CD14-positive monocyte (primary cell): ENCODE data around the gene HOXB3. TPM values are rescaled to one million over a fixed set of nuclear protein-coding genes. Genes with fewer than 3 reads are reported as not detected.

Experiments used
- DNase-seq, 3 donors: peaks; one replicate each; pipeline ENCODE4 v3.0.0-alpha.2; 2011 to 2022
- H2AFZ ChIP-seq: 2 replicates; pipeline ENCODE4 v1.6.0; 2012; ENCODE audit warnings: mild to moderate bottlenecking, low read depth, low read length, inconsistent platforms; ENCODE audit not compliant: insufficient read depth, poor library complexity, severe bottlenecking
- H3K27ac ChIP-seq, 2 donors: 1 replicate in 1 of 2; 2 replicates in 1 of 2; pipeline ENCODE4 v1.5.1; 2012 to 2013; ENCODE audit warnings: low read length in 2 of 2, control low read depth in 1 of 2, inconsistent platforms in 1 of 2, low read depth in 1 of 2, mild to moderate bottlenecking in 1 of 2
- H3K27me3 ChIP-seq, 2 donors: one replicate each; pipeline versions ENCODE4 v1.6.0 to v1.6.1; 2011 to 2013; ENCODE audit warnings: low read length in 2 of 2; ENCODE audit not compliant: control insufficient read depth in 2 of 2, insufficient read depth in 2 of 2
- H3K36me3 ChIP-seq, 2 donors: replicated peaks in 1 of 2; 1 replicate in 1 of 2; 2 replicates in 1 of 2; pipeline versions ENCODE4 v1.5.1 to v1.6.1; 2012 to 2013; ENCODE audit warnings: low read length in 2 of 2, control low read depth in 1 of 2, inconsistent platforms in 1 of 2, mild to moderate bottlenecking in 1 of 2; ENCODE audit not compliant: insufficient read depth in 2 of 2, control insufficient read depth in 1 of 2
- H3K4me1 ChIP-seq, 2 donors: 1 replicate in 1 of 2; 2 replicates in 1 of 2; pipeline versions ENCODE4 v1.5.1 to v1.6.1; 2012 to 2013; ENCODE audit warnings: low read length in 2 of 2, control low read depth in 1 of 2, inconsistent platforms in 1 of 2, mild to moderate bottlenecking in 1 of 2, moderate library complexity in 1 of 2; ENCODE audit not compliant: insufficient read depth in 2 of 2, control insufficient read depth in 1 of 2
- H3K4me2 ChIP-seq: replicated peaks from 2 replicates; pipeline ENCODE3; 2012; ENCODE audit warnings: low read length, moderate library complexity, mild to moderate bottlenecking; ENCODE audit not compliant: poor library complexity, severe bottlenecking; ENCODE audit errors: extremely low read depth
- H3K4me3 ChIP-seq, 3 experiments: fragments of 200-600 bp in 1 of 3; sonication (generic) in 1 of 3; replicated peaks in 1 of 3; 1 replicate in 2 of 3; 2 replicates in 1 of 3; pipeline ENCODE4 v1.5.1; 2011 to 2013; ENCODE audit warnings: low read length in 3 of 3, mild to moderate bottlenecking in 3 of 3, control low read depth in 2 of 3, low read depth in 2 of 3, inconsistent platforms in 1 of 3, moderate library complexity in 1 of 3
- H3K79me2 ChIP-seq: 2 replicates; pipeline ENCODE4 v1.6.0; 2012; ENCODE audit warnings: mild to moderate bottlenecking, control low read depth, inconsistent platforms, low read length, moderate library complexity; ENCODE audit not compliant: insufficient read depth
- H3K9ac ChIP-seq: 2 replicates; pipeline ENCODE4 v1.6.0; 2017; ENCODE audit warnings: low read length, mild to moderate bottlenecking; ENCODE audit not compliant: insufficient read depth, poor library complexity, severe bottlenecking
- H3K9me3 ChIP-seq, 2 donors: replicated peaks in 1 of 2; 1 replicate in 1 of 2; 2 replicates in 1 of 2; pipeline versions ENCODE4 v1.5.1 to v1.6.1; 2012 to 2013; ENCODE audit warnings: low read length in 2 of 2, control low read depth in 1 of 2; ENCODE audit not compliant: control insufficient read depth in 1 of 2, insufficient read depth in 1 of 2
- H4K20me1 ChIP-seq: 2 replicates; pipeline ENCODE4 v1.6.0; 2012; ENCODE audit warnings: mild to moderate bottlenecking, low read length, control low read depth, moderate library complexity; ENCODE audit not compliant: insufficient read depth
- H3K27ac Mint-ChIP-seq, 7 donors: one replicate each; pipeline ENCODE4 v1.8.0; 2020; ENCODE audit warnings: mild to moderate bottlenecking in 7 of 7, mixed read lengths in 7 of 7, moderate library complexity in 6 of 7, inconsistent platforms in 2 of 7
- H3K27me3 Mint-ChIP-seq, 3 donors: one replicate each; pipeline ENCODE4 v1.8.0; 2021 to 2022; ENCODE audit warnings: low read depth in 3 of 3, mild to moderate bottlenecking in 3 of 3, mixed read lengths in 3 of 3, moderate library complexity in 3 of 3, inconsistent platforms in 1 of 3
- H3K36me3 Mint-ChIP-seq, 2 donors: one replicate each; pipeline ENCODE4 v1.8.0; 2020; ENCODE audit warnings: mixed read lengths in 2 of 2, inconsistent platforms in 1 of 2, mild to moderate bottlenecking in 1 of 2
- H3K4me1 Mint-ChIP-seq: one replicate; pipeline ENCODE4 v1.8.0; 2020; ENCODE audit warnings: mild to moderate bottlenecking, mixed read lengths
- H3K4me3 Mint-ChIP-seq, 2 donors: one replicate each; pipeline ENCODE4 v1.8.0; 2020; ENCODE audit warnings: mild to moderate bottlenecking in 2 of 2, mixed read lengths in 2 of 2, moderate library complexity in 1 of 2
- H3K9me3 Mint-ChIP-seq, 7 donors: one replicate each; pipeline ENCODE4 v1.8.0; 2020 to 2022; ENCODE audit warnings: mixed read lengths in 7 of 7, mild to moderate bottlenecking in 6 of 7, moderate library complexity in 6 of 7, inconsistent platforms in 2 of 7
- CTCF ChIP-seq: fragments of 200-600 bp; IDR thresholded peaks from one replicate; pipeline ENCODE4 v1.8.0; 2022; ENCODE audit warnings: antibody characterized with exemption, mild to moderate bottlenecking
- WGBS: methylation state at CpG from one replicate; pipeline ENCODE4 v1.1.5; 2013; ENCODE audit warnings: missing lambda C conversion rate; ENCODE audit not compliant: insufficient coverage; 5-methylcytosine and 5-hydroxymethylcytosine counted together
- intact Hi-C, 2 donors: fragments of 100-400 bp; cut with micrococcal nuclease; formaldehyde crosslinking; loops; one replicate each; pipeline versions ENCODE4 v1.15.0 to v1.15.1; 2023
- polyA plus RNA-seq, 3 donors: library from polyadenylated mRNA; depleted of rRNA in 1 of 3; unstranded in 2 of 3; stranded (reverse) in 1 of 3; fragments of 300-500 nt in 2 of 3; fragments of >200 nt in 1 of 3; fragmentation: Illumina TruSeq in 2 of 3; gene quantifications; 1 replicate in 2 of 3; 2 replicates in 1 of 3; pipeline ENCODE4 v1.2.3, GENCODE V29; 2012 to 2021

The HOXB3 gene
- polyA plus RNA-seq, 3 donors, result 0.56 TPM; not detected in 2

GRCh38 chr17:48532261-48532660 is 57.8 kb downstream of the HOXB3 start:
- H3K36me3 Mint-ChIP-seq, result no peaks in the 10 kb centered on the region

GRCh38 chr17:48530887-48531272 is 59.2 kb downstream of the HOXB3 start, which contains the start of gene HOXB1:
HOXB1 (minus strand) TSS chr17:48531011; CDS start chr17:48530904, 107 bp downstream.
- H3K79me2 ChIP-seq, result no peaks in the 10 kb centered on the region
- intact Hi-C loops, result no loop called here
- no peaks in the 10 kb centered on the region for H4K20me1 ChIP-seq
- H3K4me2 ChIP-seq, result no peak within 1 kb of the TSS
- no peak for DNase-seq
- Mint-ChIP-seq H3K9me3 (peaks cover 0 to 8% (median 0%) of the 10 kb centered on the region in 7 donors), H3K27ac (peak within 1 kb of the TSS in 1 of 7 donors; percentile 59), H3K4me1 (no peaks in the 10 kb centered on the region), H3K27me3 (peaks cover 36 to 53% (median 47%) of the 10 kb centered on the region in 3 donors), H3K4me3 (peak within 1 kb of the TSS in 1 of 2 donors; percentile 39), H3K36me3 (peaks cover 0 to 1% of the 10 kb centered on the region in 2 donors)
- H2AFZ ChIP-seq, result no peak within 1 kb of the TSS
- H3K9ac ChIP-seq, result no peak within 1 kb of the TSS
- no peaks in the 10 kb centered on the region for H3K36me3 ChIP-seq
- H3K27me3 ChIP-seq, result peaks cover 20 to 34% of the 10 kb centered on the region in 2 donors
- no peak for TF ChIP-seq CTCF
- 100% methylated on average over 4 of the region's 15 CpGs for WGBS
- no peaks in the 10 kb centered on the region for H3K4me1 ChIP-seq
- H3K27ac ChIP-seq, result no peak within 1 kb of the TSS
- no peak within 1 kb of the TSS for H3K4me3 ChIP-seq
- H3K9me3 ChIP-seq, result peaks cover 0 to 3% of the 10 kb centered on the region in 2 donors

More at GRCh38 chr17:48532261-48532660, 57.8 kb downstream of the HOXB3 start:
- Histone ChIP-seq H3K79me2 (no peaks in the 10 kb centered on the region), H3K27me3 (peaks cover 9 to 20% of the 10 kb centered on the region in 2 donors), H4K20me1 (no peaks in the 10 kb centered on the region), H3K4me1 (no peaks in the 10 kb centered on the region), H3K9me3 (no peaks in the 10 kb centered on the region), H3K4me3 (no peak overlapping the region), H3K27ac (no peak overlapping the region), H2AFZ (no peak overlapping the region), H3K9ac (no peak overlapping the region), H3K4me2 (no peak overlapping the region), H3K36me3 (no peaks in the 10 kb centered on the region)
- H3K27me3 Mint-ChIP-seq, result peaks cover 22 to 44% (median 35%) of the 10 kb centered on the region in 3 donors
- no peak overlapping the region for H3K27ac Mint-ChIP-seq
- TF ChIP-seq CTCF, result no peak
- H3K9me3 Mint-ChIP-seq, result peaks cover 0 to 5% (median 0%) of the 10 kb centered on the region in 7 donors
- 81% methylated on average over 2 of the region's 8 CpGs for WGBS
- no peak for DNase-seq
- no peaks in the 10 kb centered on the region for H3K4me1 Mint-ChIP-seq
- intact Hi-C loops, result no loop called here
- no peak overlapping the region for H3K4me3 Mint-ChIP-seq
